K562 (cell line): ENCODE measurements around the gene TSPYL4. TPM values are rescaled to one million over a fixed set of nuclear protein-coding genes. Genes with fewer than 3 reads are reported as not detected.
A peak's percentile ranks its signal among the peaks of the same experiment; 100 is the strongest.

ENCODE experiments used
- ADNP ChIP-seq: fragments of 200-800 bp; sonication (Bioruptor generic); IDR thresholded peaks from 2 replicates; pipeline ENCODE4 v1.6.1; 2016; ENCODE audit warnings: missing genetic modification characterization, missing compliant biosample characterization
- BMI1 ChIP-seq: fragments of 150-350 bp; IDR thresholded peaks from 2 replicates; pipeline ENCODE4 v1.6.1; 2014; ENCODE audit warnings: low read length
- BRD9 ChIP-seq: fragments of 450-650 bp; IDR thresholded peaks from 2 replicates; pipeline ENCODE4 v1.6.1; 2018; ENCODE audit warnings: low read depth; ENCODE audit not compliant: partially characterized antibody
- CEBPB ChIP-seq: fragments of 450-650 bp; IDR thresholded peaks from 2 replicates; pipeline ENCODE4 v1.6.1; 2016; ENCODE audit warnings: missing genetic modification characterization, missing compliant biosample characterization
- CREB1 ChIP-seq, 2 experiments: sonication (generic) in 1 of 2; formaldehyde crosslinking in 1 of 2; IDR thresholded peaks; 2 replicates each; pipeline versions ENCODE4 v1.6.1 to v1.8.0; 2012 to 2022; ENCODE audit warnings: inconsistent platforms in 1 of 2, mild to moderate bottlenecking in 1 of 2, missing genetic modification reagents in 1 of 2, moderate library complexity in 1 of 2
- CTBP1 ChIP-seq: fragments of 450-650 bp; IDR thresholded peaks from 2 replicates; pipeline ENCODE4 v1.6.1; 2016; ENCODE audit warnings: borderline replicate concordance
- FOXA3 ChIP-seq, 2 experiments: fragments of 450-650 bp in 1 of 2; sonication (generic) in 1 of 2; formaldehyde crosslinking; IDR thresholded peaks in 1 of 2; conservative IDR thresholded peaks in 1 of 2; 2 replicates each; pipeline versions ENCODE4 v1.4.0 to v1.8.0; 2020 to 2022; ENCODE audit warnings: mild to moderate bottlenecking in 2 of 2, missing genetic modification reagents in 1 of 2
- GABPB1 ChIP-seq: sonication (generic); formaldehyde crosslinking; IDR thresholded peaks from 2 replicates; pipeline ENCODE4 v1.8.0; 2022; ENCODE audit warnings: mild to moderate bottlenecking, missing genetic modification reagents
- HDAC8 ChIP-seq: fragments of 450-650 bp; IDR thresholded peaks from 2 replicates; pipeline ENCODE4 v1.6.1; 2016; ENCODE audit warnings: mild to moderate bottlenecking, missing genetic modification characterization, moderate library complexity, missing compliant biosample characterization
- HNRNPUL1 ChIP-seq: fragments of 200-400 bp; formaldehyde crosslinking; IDR thresholded peaks from 2 replicates; pipeline ENCODE4 v1.6.1; 2017; ENCODE audit warnings: low read length
- JUND ChIP-seq, 2 experiments: IDR thresholded peaks; 2 replicates in 1 of 2; 3 replicates in 1 of 2; pipeline ENCODE4 v1.6.1; 2011; ENCODE audit warnings: borderline replicate concordance in 2 of 2, low read depth in 2 of 2, low read length in 2 of 2, improper control_type of control experiment in 1 of 2, missing biosample characterization in 1 of 2, missing genetic modification characterization in 1 of 2, missing genetic modification reagents in 1 of 2
- NCOA2 ChIP-seq, 2 experiments: fragments of 450-650 bp; IDR thresholded peaks; 2 replicates each; pipeline ENCODE4 v1.6.1; 2018; ENCODE audit warnings: mild to moderate bottlenecking in 2 of 2, moderate library complexity in 1 of 2; ENCODE audit not compliant: partially characterized antibody in 2 of 2
- NCOA4 ChIP-seq: fragments of 450-650 bp; IDR thresholded peaks from 2 replicates; pipeline ENCODE4 v1.6.1; 2018; ENCODE audit warnings: mild to moderate bottlenecking; ENCODE audit not compliant: partially characterized antibody
- NFE2 ChIP-seq: IDR thresholded peaks from 2 replicates; pipeline ENCODE4 v1.6.1; 2014; ENCODE audit warnings: antibody characterized with exemption, low read depth
- NFIC ChIP-seq: fragments of 450-650 bp; IDR thresholded peaks from 2 replicates; pipeline ENCODE4 v1.6.1; 2017; ENCODE audit warnings: mild to moderate bottlenecking, inconsistent platforms
- NR4A1 ChIP-seq, 2 experiments: fragments of 250-450 bp in 1 of 2; fragments of 450-650 bp in 1 of 2; sonication (Bioruptor Pico) in 1 of 2; IDR thresholded peaks; 2 replicates each; pipeline versions ENCODE4 v1.4.0 to v1.6.1; 2016 to 2020; ENCODE audit warnings: mild to moderate bottlenecking in 2 of 2, missing compliant biosample characterization in 1 of 2, missing genetic modification characterization in 1 of 2, moderate library complexity in 1 of 2
- POLR2G ChIP-seq: fragments of 200-400 bp; formaldehyde crosslinking; IDR thresholded peaks from 2 replicates; pipeline ENCODE4 v1.6.1; 2017; ENCODE audit warnings: low read depth, mild to moderate bottlenecking, antibody characterized with exemption, low read length, moderate library complexity
- PTTG1 ChIP-seq: fragments of 450-650 bp; IDR thresholded peaks from 2 replicates; pipeline ENCODE4 v1.6.1; 2016; ENCODE audit warnings: low read depth, mild to moderate bottlenecking, missing genetic modification characterization, missing compliant biosample characterization
- SREBF2 ChIP-seq: sonication (generic); formaldehyde crosslinking; IDR thresholded peaks from 2 replicates; pipeline ENCODE4 v1.4.0; 2020; ENCODE audit warnings: mild to moderate bottlenecking, missing genetic modification reagents
- STAG1 ChIP-seq: sonication (generic); formaldehyde crosslinking; IDR thresholded peaks from 2 replicates; pipeline ENCODE4 v1.5.0; 2020; ENCODE audit warnings: missing genetic modification reagents, borderline replicate concordance
- TFAM ChIP-seq: fragments of 250-450 bp; sonication (Bioruptor Pico); conservative IDR thresholded peaks from 2 replicates; pipeline ENCODE4 v1.5.0; 2021; ENCODE audit warnings: mild to moderate bottlenecking, moderate library complexity
- XRCC4 ChIP-seq: IDR thresholded peaks from one replicate; pipeline ENCODE4 v1.6.1; 2011; ENCODE audit not compliant: insufficient read depth, insufficient read length; ENCODE audit errors: extremely low read depth
- ZNF23 ChIP-seq: fragments of 250-450 bp; sonication (Bioruptor Pico); IDR thresholded peaks from 2 replicates; pipeline ENCODE4 v1.4.0; 2020; ENCODE audit warnings: mild to moderate bottlenecking
- ZNF263 ChIP-seq: sonication (generic); formaldehyde crosslinking; IDR thresholded peaks from 2 replicates; pipeline ENCODE4 v1.8.0; 2022; ENCODE audit warnings: mild to moderate bottlenecking, missing genetic modification reagents, borderline replicate concordance
- polyA plus RNA-seq, 8 experiments: library from polyadenylated mRNA; depleted of rRNA in 4 of 8; stranded (reverse) in 5 of 8; unstranded in 3 of 8; fragments of >200 nt; fragmentation: Nextera tagmentation in 2 of 8; fragmentation: Illumina TruSeq in 1 of 8; extraction: Ambion mirVana in 2 of 8; extraction: Trizol in 1 of 8; gene quantifications; 2 replicates each; pipeline versions ENCODE4 v1.2.1 to v1.2.3, GENCODE V29; 2011 to 2014; ENCODE audit warnings: inconsistent platforms in 1 of 8, missing spikeins in 1 of 8
- total RNA-seq, 7 experiments: library from RNA; depleted of rRNA in 6 of 7; stranded (reverse); fragments of >200 nt in 6 of 7; fragmentation: Illumina TruSeq in 2 of 7; extraction: Trizol in 2 of 7; gene quantifications; 2 replicates each; pipeline versions ENCODE4 v1.2.1 to v1.2.3, GENCODE V29; 2011 to 2021; ENCODE audit warnings: low replicate concordance in 1 of 7
- TF ChIP-seq, protein P1 (sequence below): sonication (generic); formaldehyde crosslinking; IDR thresholded peaks from 2 replicates; pipeline ENCODE4 v1.4.0; 2020; ENCODE audit warnings: mild to moderate bottlenecking, missing genetic modification reagents
- TF ChIP-seq, protein P2 (sequence below): fragments of 250-450 bp; sonication (Bioruptor Pico); IDR thresholded peaks from 2 replicates; pipeline ENCODE4 v1.8.0; 2022; ENCODE audit warnings: moderate library complexity, mild to moderate bottlenecking, inconsistent platforms

The TSPYL4 gene
- total and polyA plus RNA-seq, 9 of the 15 experiments (the other 6 are each of a cell fraction or from before 2014, with no cell fraction given): 0.69 to 18.0 (median 9.1) TPM

DNA sequence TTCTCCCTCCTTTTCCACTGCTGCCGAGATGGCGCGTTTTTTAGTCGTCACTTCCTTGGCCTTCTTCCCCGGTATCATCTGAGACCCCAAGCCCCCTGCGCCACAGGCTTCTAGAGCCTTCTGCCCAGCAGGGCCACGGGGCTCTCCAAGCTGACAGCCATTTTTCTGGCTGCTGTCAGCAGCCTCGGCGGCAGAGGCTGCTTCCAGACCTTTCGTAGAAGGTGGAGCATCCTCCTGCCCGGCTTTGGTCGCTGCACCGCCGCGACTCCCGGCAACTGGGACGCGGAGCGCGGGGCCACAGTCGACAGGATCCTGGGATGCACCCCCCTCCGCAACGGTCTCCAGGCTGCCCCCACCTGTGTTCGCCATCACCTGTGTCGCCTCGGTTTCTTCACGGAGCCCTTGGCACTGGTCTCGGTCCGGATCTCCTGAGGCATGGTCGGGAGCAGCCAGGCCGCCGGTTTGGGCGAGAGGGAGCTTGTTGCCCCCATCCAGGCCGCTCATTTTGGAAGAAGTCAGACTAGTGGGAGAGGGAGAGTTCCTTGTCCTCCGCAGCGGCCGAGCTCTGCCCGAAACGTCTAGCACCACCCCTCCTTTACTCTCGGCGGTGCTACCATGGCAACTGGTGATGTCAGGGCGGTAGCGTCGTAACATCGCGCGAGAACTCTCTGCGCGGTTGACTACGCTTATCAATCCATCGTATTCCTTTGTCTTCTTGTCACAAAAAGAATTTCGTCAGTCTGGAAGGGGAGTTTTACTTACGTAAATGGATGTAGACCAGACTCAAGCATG is at the start of gene TSPYL4 (continued):
- TF ChIP-seq CREB1 (IDR thresholded peaks at IDR 0.05) (peak; percentile 88), CREB1 (CRISPR knock-in tag; IDR thresholded peaks at IDR 0.05) (peak; percentile 85), NFIC (no peak), STAG1 (no peak), GABPB1 (CRISPR knock-in tag) (peak; percentile 81), CEBPB (tag) (peak; percentile 76), NCOA4 (no peak), TFAM (CRISPR knock-in tag) (no peak), HDAC8 (tag) (no peak), XRCC4 (no peak), FOXA3 (CRISPR knock-in tag; conservative IDR thresholded peaks at IDR 0.05 in 1 of 2, IDR thresholded peaks at IDR 0.05 in 1 of 2) (no peak), BMI1 (peak; percentile 82), HNRNPUL1 (no peak), NR4A1 (CRISPR knock-in tag; IDR thresholded peaks at IDR 0.05) (no peak), NR4A1 (tag; IDR thresholded peaks at IDR 0.05) (no peak), BRD9 (no peak), PTTG1 (tag) (no peak), SREBF2 (CRISPR knock-in tag) (no peak), ZNF23 (CRISPR knock-in tag) (no peak), POLR2G (peak; percentile 72), NCOA2 (IDR thresholded peaks at IDR 0.05; ENCODE audit: partially characterized antibody in 2 of 2) (no peak), ADNP (no peak), ZNF263 (CRISPR knock-in tag) (no peak), JUND (IDR thresholded peaks at IDR 0.05; ENCODE audit: borderline replicate concordance, low read depth, low read length) (peak; percentile 62; the same call in 1 of the 2 replicates), JUND (tag; IDR thresholded peaks at IDR 0.05; ENCODE audit: borderline replicate concordance, low read depth, low read length) (peak; percentile 67; the same call in 2 of the 3 replicates), CTBP1 (no peak), NFE2 (no peak)
- TF ChIP-seq, protein P1, sequence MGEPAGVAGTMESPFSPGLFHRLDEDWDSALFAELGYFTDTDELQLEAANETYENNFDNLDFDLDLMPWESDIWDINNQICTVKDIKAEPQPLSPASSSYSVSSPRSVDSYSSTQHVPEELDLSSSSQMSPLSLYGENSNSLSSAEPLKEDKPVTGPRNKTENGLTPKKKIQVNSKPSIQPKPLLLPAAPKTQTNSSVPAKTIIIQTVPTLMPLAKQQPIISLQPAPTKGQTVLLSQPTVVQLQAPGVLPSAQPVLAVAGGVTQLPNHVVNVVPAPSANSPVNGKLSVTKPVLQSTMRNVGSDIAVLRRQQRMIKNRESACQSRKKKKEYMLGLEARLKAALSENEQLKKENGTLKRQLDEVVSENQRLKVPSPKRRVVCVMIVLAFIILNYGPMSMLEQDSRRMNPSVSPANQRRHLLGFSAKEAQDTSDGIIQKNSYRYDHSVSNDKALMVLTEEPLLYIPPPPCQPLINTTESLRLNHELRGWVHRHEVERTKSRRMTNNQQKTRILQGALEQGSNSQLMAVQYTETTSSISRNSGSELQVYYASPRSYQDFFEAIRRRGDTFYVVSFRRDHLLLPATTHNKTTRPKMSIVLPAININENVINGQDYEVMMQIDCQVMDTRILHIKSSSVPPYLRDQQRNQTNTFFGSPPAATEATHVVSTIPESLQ (CRISPR knock-in tag): no peak
- TF ChIP-seq, protein P2, sequence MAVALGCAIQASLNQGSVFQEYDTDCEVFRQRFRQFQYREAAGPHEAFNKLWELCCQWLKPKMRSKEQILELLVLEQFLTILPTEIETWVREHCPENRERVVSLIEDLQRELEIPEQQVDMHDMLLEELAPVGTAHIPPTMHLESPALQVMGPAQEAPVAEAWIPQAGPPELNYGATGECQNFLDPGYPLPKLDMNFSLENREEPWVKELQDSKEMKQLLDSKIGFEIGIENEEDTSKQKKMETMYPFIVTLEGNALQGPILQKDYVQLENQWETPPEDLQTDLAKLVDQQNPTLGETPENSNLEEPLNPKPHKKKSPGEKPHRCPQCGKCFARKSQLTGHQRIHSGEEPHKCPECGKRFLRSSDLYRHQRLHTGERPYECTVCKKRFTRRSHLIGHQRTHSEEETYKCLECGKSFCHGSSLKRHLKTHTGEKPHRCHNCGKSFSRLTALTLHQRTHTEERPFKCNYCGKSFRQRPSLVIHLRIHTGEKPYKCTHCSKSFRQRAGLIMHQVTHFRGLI (CRISPR knock-in tag): no peak
